Liver (tissue), 9 donors: ENCODE results near the gene ZNF48. TPM values are rescaled to one million over a fixed set of nuclear protein-coding genes. Genes with fewer than 3 reads are reported as not detected.

Experiments used
- DNase-seq: peaks from one replicate; pipeline ENCODE4 v3.0.0-alpha.2; 2017; ENCODE audit warnings: low spot score
- H3K27ac ChIP-seq, 2 donors: one replicate each; pipeline ENCODE4 v1.7.0; 2013; ENCODE audit warnings: inconsistent platforms in 2 of 2, low read length in 2 of 2, control low read depth in 1 of 2, low read depth in 1 of 2, mild to moderate bottlenecking in 1 of 2
- H3K27me3 ChIP-seq, 4 donors: one replicate each; pipeline versions ENCODE4 v1.6.1 to v1.7.0; 2013; ENCODE audit warnings: low read length in 3 of 4, inconsistent platforms in 1 of 4, mild to moderate bottlenecking in 1 of 4, moderate library complexity in 1 of 4; ENCODE audit not compliant: control insufficient read depth in 4 of 4, insufficient read depth in 4 of 4
- H3K36me3 ChIP-seq, 4 donors: one replicate each; pipeline versions ENCODE4 v1.6.1 to v1.7.0; 2013; ENCODE audit warnings: low read length in 3 of 4, mild to moderate bottlenecking in 3 of 4, low read depth in 1 of 4, moderate library complexity in 1 of 4; ENCODE audit not compliant: control insufficient read depth in 4 of 4, insufficient read depth in 3 of 4
- H3K4me1 ChIP-seq, 4 donors: one replicate each; pipeline versions ENCODE4 v1.6.1 to v1.7.0; 2013; ENCODE audit warnings: low read length in 3 of 4, mild to moderate bottlenecking in 3 of 4, moderate library complexity in 1 of 4; ENCODE audit not compliant: control insufficient read depth in 4 of 4, insufficient read depth in 4 of 4
- H3K4me3 ChIP-seq, 3 donors: one replicate each; pipeline versions ENCODE4 v1.6.1 to v1.7.0; 2013; ENCODE audit warnings: low read length in 3 of 3, control low read depth in 1 of 3, low read depth in 1 of 3, mild to moderate bottlenecking in 1 of 3
- H3K9ac ChIP-seq, 2 donors: one replicate each; pipeline ENCODE4 v1.7.0; 2013; ENCODE audit warnings: low read length in 2 of 2, mild to moderate bottlenecking in 2 of 2, moderate library complexity in 2 of 2, control low read depth in 1 of 2, low read depth in 1 of 2
- H3K9me3 ChIP-seq, 4 donors: one replicate each; pipeline versions ENCODE4 v1.6.1 to v1.7.0; 2013; ENCODE audit warnings: low read length in 3 of 4; ENCODE audit not compliant: control insufficient read depth in 4 of 4
- ATF3 ChIP-seq: IDR thresholded peaks from 2 replicates; pipeline ENCODE4 v1.6.1; 2016; ENCODE audit warnings: antibody characterized with exemption
- CTCF ChIP-seq: fragments of 150-350 bp; IDR thresholded peaks from 2 replicates; pipeline ENCODE4 v1.5.1; 2017; ENCODE audit warnings: improper control_type of control experiment, low read depth, low read length; ENCODE audit not compliant: missing input control
- EGR1 ChIP-seq, 2 donors: IDR thresholded peaks; 2 replicates each; pipeline ENCODE4 v1.6.1; 2016 to 2018; ENCODE audit warnings: antibody characterized with exemption in 2 of 2, low read depth in 2 of 2
- FOXA1 ChIP-seq: IDR thresholded peaks from 2 replicates; pipeline ENCODE4 v1.6.1; 2016; ENCODE audit warnings: antibody characterized with exemption
- FOXA2 ChIP-seq: IDR thresholded peaks from 2 replicates; pipeline ENCODE4 v1.6.1; 2016; ENCODE audit warnings: antibody characterized with exemption
- GABPA ChIP-seq, 2 donors: IDR thresholded peaks in 1 of 2; conservative IDR thresholded peaks in 1 of 2; 2 replicates each; pipeline ENCODE4 v1.6.1; 2016; ENCODE audit warnings: antibody characterized with exemption in 2 of 2, mild to moderate bottlenecking in 1 of 2, moderate library complexity in 1 of 2
- HNF4A ChIP-seq, 2 donors: conservative IDR thresholded peaks; 2 replicates each; pipeline ENCODE4 v1.6.1; 2016; ENCODE audit warnings: antibody characterized with exemption in 2 of 2, mild to moderate bottlenecking in 2 of 2
- HNF4G ChIP-seq: IDR thresholded peaks from 2 replicates; pipeline ENCODE4 v1.6.1; 2016; ENCODE audit warnings: antibody characterized with exemption
- JUND ChIP-seq, 2 donors: IDR thresholded peaks; 2 replicates each; pipeline ENCODE4 v1.6.1; 2016; ENCODE audit warnings: antibody characterized with exemption in 2 of 2
- MAX ChIP-seq: IDR thresholded peaks from 2 replicates; pipeline ENCODE4 v1.6.1; 2016; ENCODE audit warnings: antibody characterized with exemption
- NR2F2 ChIP-seq: IDR thresholded peaks from 2 replicates; pipeline ENCODE4 v1.6.1; 2016; ENCODE audit warnings: antibody characterized with exemption
- RAD21 ChIP-seq, 2 donors: IDR thresholded peaks; 2 replicates each; pipeline ENCODE4 v1.6.1; 2016; ENCODE audit warnings: antibody characterized with exemption in 2 of 2, mild to moderate bottlenecking in 2 of 2
- REST ChIP-seq: IDR thresholded peaks from 2 replicates; pipeline ENCODE4 v1.6.1; 2016; ENCODE audit warnings: antibody characterized with exemption, mild to moderate bottlenecking
- TAF1 ChIP-seq: conservative IDR thresholded peaks from 2 replicates; pipeline ENCODE4 v1.6.1; 2016; ENCODE audit warnings: antibody characterized with exemption, mild to moderate bottlenecking
- YY1 ChIP-seq: IDR thresholded peaks from 2 replicates; pipeline ENCODE4 v1.6.1; 2016; ENCODE audit warnings: antibody characterized with exemption, mild to moderate bottlenecking
- WGBS: extraction: QIAGEN DNeasy Blood & Tissue Kit; methylation state at CpG from one replicate; pipeline ENCODE4 v1.1.7; 2013; 5-methylcytosine and 5-hydroxymethylcytosine counted together
- polyA plus RNA-seq, 2 donors: library from polyadenylated mRNA; stranded (reverse) in 1 of 2; unstranded in 1 of 2; fragments of 200-250 nt in 1 of 2; fragments of >200 nt in 1 of 2; fragmentation: Nextera tagmentation in 1 of 2; extraction: Ambion mirVana in 1 of 2; gene quantifications; one replicate each; pipeline versions ENCODE4 v1.2.1 to v1.2.3, GENCODE V29; 2013 to 2015
- total RNA-seq, 2 donors: library from RNA; depleted of rRNA; stranded (reverse); fragments of >200 nt; gene quantifications; one replicate each; pipeline ENCODE4 v1.2.3, GENCODE V29; 2014
- TF ChIP-seq, protein P1 (sequence below): IDR thresholded peaks from 2 replicates; pipeline ENCODE4 v1.6.1; 2016; ENCODE audit warnings: antibody characterized with exemption
- donor health status: healthy.
- donor health status: healthy.
- donor health status: healthy.
- donor health status: healthy.
- donor health status: healthy.

The ZNF48 gene
- total and polyA plus RNA-seq, 4 donors = 2.3 to 4.7 (median 3.1) TPM

- TF ChIP-seq, protein P1, sequence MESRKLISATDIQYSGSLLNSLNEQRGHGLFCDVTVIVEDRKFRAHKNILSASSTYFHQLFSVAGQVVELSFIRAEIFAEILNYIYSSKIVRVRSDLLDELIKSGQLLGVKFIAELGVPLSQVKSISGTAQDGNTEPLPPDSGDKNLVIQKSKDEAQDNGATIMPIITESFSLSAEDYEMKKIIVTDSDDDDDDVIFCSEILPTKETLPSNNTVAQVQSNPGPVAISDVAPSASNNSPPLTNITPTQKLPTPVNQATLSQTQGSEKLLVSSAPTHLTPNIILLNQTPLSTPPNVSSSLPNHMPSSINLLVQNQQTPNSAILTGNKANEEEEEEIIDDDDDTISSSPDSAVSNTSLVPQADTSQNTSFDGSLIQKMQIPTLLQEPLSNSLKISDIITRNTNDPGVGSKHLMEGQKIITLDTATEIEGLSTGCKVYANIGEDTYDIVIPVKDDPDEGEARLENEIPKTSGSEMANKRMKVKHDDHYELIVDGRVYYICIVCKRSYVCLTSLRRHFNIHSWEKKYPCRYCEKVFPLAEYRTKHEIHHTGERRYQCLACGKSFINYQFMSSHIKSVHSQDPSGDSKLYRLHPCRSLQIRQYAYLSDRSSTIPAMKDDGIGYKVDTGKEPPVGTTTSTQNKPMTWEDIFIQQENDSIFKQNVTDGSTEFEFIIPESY = no peak
- no peak for TF ChIP-seq HNF4G
Observed at GRCh38 chr16:30361180-30361579, 34.0 kb upstream of the ZNF48 start (continued).

- WGBS = 95% methylated on average over 10 of the region's 10 CpGs
- peaks cover 0 to 30% (median 26%) of the 10 kb centered on the region in 4 donors for H3K4me1 ChIP-seq
- H3K27me3 ChIP-seq = no peaks in the 10 kb centered on the region
- H3K4me3 ChIP-seq = no peak overlapping the region
- H3K27ac ChIP-seq = no peak overlapping the region
- H3K9me3 ChIP-seq = no peaks in the 10 kb centered on the region
- no peak for DNase-seq
- peaks cover 6 to 15% (median 7%) of the 10 kb centered on the region in 4 donors for H3K36me3 ChIP-seq
- H3K9ac ChIP-seq = no peak overlapping the region
- TF ChIP-seq EGR1 (IDR thresholded peaks at IDR 0.05; ENCODE audit: low read depth in 2 of 2) = no peak
- TF ChIP-seq YY1 = no peak
- no peak for TF ChIP-seq HNF4A (conservative IDR thresholded peaks at IDR 0.05)
- no peak for TF ChIP-seq CTCF
- no peak for TF ChIP-seq GABPA (IDR thresholded peaks at IDR 0.05 in 1 of 2, conservative IDR thresholded peaks at IDR 0.05 in 1 of 2)
- no peak for TF ChIP-seq NR2F2
- no peak for TF ChIP-seq RAD21 (IDR thresholded peaks at IDR 0.05)
- TF ChIP-seq JUND (IDR thresholded peaks at IDR 0.05) = no peak
- TF ChIP-seq ATF3 = no peak
- TF ChIP-seq FOXA1 = no peak
- TF ChIP-seq TAF1 = no peak
- TF ChIP-seq FOXA2 = no peak
- TF ChIP-seq MAX = no peak
- no peak for TF ChIP-seq REST
Observed at GRCh38 chr16:30365200-30365599, 30.0 kb upstream of the ZNF48 start.
